ENCODE data around the gene LANCL3.

GRCh38 chrX:37644381-37645305 lies 73.2 kb downstream of the LANCL3 start:
- TF ChIP-seq CTCF (conservative IDR thresholded peaks at IDR 0.05; ENCODE audit: low read depth, low read length): no peak
- no peak for TF ChIP-seq EZH2 (IDR thresholded peaks at IDR 0.05; ENCODE audit: borderline replicate concordance, low read depth, low read length, poor library complexity, severe bottlenecking)
